ENCODE results near the gene WWOX. TPM values are rescaled to one million over a fixed set of nuclear protein-coding genes. Genes with fewer than 3 reads are reported as not detected.

The WWOX gene
- total RNA-seq, 6 experiments from 2014 or later, result 0.46 to 3.4 (median 1.3) TPM

DNA sequence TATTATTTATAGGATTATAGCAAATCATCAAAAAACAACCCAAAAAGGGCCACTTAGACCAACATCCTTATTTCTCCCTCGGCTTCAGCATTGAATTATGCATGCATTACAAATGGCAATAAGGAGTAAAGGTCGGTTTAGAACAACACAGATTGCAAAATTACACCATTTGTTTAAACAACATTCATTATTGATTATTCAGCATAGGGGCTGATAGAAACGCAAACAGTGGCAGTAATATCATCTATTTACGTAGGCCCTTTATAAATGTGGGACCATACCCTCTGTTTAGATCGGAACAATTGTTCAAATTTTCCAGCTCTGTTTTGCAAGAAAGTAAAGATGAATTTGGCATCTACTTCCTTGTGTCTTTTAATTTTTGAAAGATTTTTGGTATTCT is 153.3 kb downstream of the WWOX start:
- Mint-ChIP-seq H3K27me3 (ENCODE audit: insufficient read depth) (no peaks in the 10 kb centered on the region), H3K4me3 (no peak overlapping the region), H3K27ac (no peak overlapping the region), H3K36me3 (ENCODE audit: low read depth) (no peaks in the 10 kb centered on the region), H3K9me3 (peaks cover 60% of the 10 kb centered on the region), H3K4me1 (ENCODE audit: low read depth) (no peaks in the 10 kb centered on the region)
- no peak for DNase-seq
- TF ChIP-seq, protein P1, sequence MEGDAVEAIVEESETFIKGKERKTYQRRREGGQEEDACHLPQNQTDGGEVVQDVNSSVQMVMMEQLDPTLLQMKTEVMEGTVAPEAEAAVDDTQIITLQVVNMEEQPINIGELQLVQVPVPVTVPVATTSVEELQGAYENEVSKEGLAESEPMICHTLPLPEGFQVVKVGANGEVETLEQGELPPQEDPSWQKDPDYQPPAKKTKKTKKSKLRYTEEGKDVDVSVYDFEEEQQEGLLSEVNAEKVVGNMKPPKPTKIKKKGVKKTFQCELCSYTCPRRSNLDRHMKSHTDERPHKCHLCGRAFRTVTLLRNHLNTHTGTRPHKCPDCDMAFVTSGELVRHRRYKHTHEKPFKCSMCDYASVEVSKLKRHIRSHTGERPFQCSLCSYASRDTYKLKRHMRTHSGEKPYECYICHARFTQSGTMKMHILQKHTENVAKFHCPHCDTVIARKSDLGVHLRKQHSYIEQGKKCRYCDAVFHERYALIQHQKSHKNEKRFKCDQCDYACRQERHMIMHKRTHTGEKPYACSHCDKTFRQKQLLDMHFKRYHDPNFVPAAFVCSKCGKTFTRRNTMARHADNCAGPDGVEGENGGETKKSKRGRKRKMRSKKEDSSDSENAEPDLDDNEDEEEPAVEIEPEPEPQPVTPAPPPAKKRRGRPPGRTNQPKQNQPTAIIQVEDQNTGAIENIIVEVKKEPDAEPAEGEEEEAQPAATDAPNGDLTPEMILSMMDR (IDR thresholded peaks at IDR 0.05), result no peak

DNA sequence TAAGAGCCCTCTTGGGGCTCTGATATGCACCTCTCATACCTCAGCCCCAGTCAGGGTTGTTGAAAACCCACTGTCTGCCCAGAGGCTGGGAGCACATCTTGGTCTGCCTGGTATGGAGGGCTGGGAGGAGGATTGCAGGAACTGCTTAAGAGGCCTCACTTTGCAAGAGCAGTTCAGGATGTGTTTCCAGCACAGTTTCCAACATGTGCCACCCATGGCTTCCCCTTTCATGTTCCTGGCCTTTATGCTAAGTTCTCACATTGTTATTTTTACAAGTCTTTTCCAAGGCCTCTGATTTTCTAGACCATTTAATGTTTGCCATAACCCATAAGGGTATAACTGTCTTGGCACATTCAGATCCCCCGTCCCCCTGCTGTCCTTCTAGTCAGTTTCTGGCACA is 155.4 kb downstream of the WWOX start:
- Mint-ChIP-seq H3K27ac (no peak overlapping the region), H3K9me3 (peaks cover 52% of the 10 kb centered on the region), H3K4me1 (ENCODE audit: low read depth) (no peaks in the 10 kb centered on the region), H3K27me3 (ENCODE audit: insufficient read depth) (no peaks in the 10 kb centered on the region), H3K36me3 (ENCODE audit: low read depth) (no peaks in the 10 kb centered on the region), H3K4me3 (no peak overlapping the region)
- TF ChIP-seq, protein P1 (IDR thresholded peaks at IDR 0.05), result no peak
- no peak for DNase-seq

GRCh38 chr16:78256686-78257375 is 157.4 kb downstream of the WWOX start:
- no peak overlapping the region for H3K4me3 Mint-ChIP-seq
- H3K27me3 Mint-ChIP-seq (ENCODE audit: insufficient read depth), result no peaks in the 10 kb centered on the region
- H3K4me1 Mint-ChIP-seq (ENCODE audit: low read depth), result no peaks in the 10 kb centered on the region
- DNase-seq, result no peak
- H3K36me3 Mint-ChIP-seq (ENCODE audit: low read depth), result no peaks in the 10 kb centered on the region
- peaks cover 34% of the 10 kb centered on the region for H3K9me3 Mint-ChIP-seq
- TF ChIP-seq, protein P1 (IDR thresholded peaks at IDR 0.05), result no peak
- no peak overlapping the region for H3K27ac Mint-ChIP-seq

DNA sequence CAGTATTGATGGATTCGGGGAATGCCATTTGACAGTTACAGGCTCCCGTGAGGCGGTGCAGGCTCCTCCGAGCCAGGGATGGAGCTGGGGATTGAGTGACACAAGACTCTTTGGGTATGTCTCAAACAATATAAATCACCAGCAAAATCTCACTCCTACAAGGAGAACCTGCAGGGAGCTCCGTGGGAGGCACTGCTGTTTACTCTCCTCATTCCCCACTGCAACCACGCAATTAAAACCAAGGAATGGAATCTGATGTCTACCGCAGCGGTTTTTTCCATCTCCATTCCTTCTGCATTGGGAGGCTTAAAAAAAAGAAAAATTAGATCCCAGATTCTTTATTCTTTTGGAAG is 157.9 kb downstream of the WWOX start:
- no peaks in the 10 kb centered on the region for H3K36me3 Mint-ChIP-seq (ENCODE audit: low read depth)

DNA sequence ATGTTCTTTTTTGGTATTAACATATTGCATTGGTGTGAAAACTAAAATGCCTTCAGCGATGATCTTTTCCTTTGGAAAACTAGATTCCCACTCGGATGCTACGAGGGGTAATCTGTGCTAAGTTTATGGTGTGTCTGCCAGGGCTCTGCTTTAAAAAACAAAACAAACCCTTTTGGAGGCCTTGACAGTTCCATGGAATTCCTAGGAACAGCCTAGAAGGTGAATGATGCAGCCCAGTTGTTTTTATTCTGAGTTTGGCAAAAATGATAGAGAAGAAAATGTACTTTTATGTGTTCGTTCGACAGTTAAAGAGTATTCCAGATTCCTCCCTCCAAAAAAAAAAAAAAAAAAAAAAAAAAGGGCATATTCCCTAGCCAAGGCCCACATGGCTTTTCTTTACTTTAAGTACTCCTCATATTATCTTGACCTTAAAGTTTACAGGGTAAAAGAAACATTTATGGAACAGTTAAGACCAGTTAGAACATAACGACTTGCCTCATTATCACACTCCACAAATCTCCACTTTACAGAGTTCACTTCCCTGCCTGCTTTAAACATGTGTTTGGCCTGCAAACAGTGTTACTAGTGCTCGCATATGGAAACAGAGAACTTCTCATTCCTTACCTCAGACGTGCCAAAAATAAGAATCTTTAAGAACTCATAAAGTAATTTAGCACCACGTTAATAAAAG is 159.1 kb downstream of the WWOX start:
- no peak for DNase-seq
- Mint-ChIP-seq H3K27me3 (ENCODE audit: insufficient read depth) (no peaks in the 10 kb centered on the region), H3K27ac (no peak overlapping the region), H3K4me3 (no peak overlapping the region), H3K4me1 (ENCODE audit: low read depth) (no peaks in the 10 kb centered on the region), H3K36me3 (ENCODE audit: low read depth) (no peaks in the 10 kb centered on the region; the same call in 1 of the 2 replicates), H3K9me3 (peaks cover 38% of the 10 kb centered on the region)
- TF ChIP-seq, protein P1 (IDR thresholded peaks at IDR 0.05), result no peak

More for the DNA sequence above, 157.9 kb downstream of the WWOX start:
- Mint-ChIP-seq H3K4me3 (no peak overlapping the region), H3K9me3 (peaks cover 31% of the 10 kb centered on the region), H3K4me1 (ENCODE audit: low read depth) (no peaks in the 10 kb centered on the region), H3K27me3 (ENCODE audit: insufficient read depth) (no peaks in the 10 kb centered on the region), H3K27ac (no peak overlapping the region)
- TF ChIP-seq, protein P1 (IDR thresholded peaks at IDR 0.05), result no peak
- DNase-seq, result no peak
